ENCODE data around the gene GMDS.
A peak's percentile ranks its signal among the peaks of the same experiment; 100 is the strongest.

The GMDS gene

DNA sequence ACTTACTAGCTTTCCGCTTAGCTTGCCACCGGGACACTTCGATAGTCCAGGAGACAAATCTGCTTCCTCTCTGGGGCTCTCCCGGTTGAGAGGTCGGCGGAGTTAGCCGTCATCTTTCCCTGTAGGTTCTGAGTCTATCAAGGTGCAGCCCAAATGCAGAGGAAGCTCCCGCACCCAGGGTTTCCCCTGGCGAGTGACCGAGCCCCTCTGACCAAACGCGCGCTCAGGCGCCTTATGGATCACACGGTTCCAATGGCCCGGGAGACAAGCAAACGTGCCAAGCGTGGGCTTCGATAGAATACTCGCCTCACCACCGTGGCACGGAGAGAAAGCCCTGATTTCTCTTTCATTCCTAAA, 651.5 kb downstream of the GMDS start:
- DNase-seq = no peak

DNA sequence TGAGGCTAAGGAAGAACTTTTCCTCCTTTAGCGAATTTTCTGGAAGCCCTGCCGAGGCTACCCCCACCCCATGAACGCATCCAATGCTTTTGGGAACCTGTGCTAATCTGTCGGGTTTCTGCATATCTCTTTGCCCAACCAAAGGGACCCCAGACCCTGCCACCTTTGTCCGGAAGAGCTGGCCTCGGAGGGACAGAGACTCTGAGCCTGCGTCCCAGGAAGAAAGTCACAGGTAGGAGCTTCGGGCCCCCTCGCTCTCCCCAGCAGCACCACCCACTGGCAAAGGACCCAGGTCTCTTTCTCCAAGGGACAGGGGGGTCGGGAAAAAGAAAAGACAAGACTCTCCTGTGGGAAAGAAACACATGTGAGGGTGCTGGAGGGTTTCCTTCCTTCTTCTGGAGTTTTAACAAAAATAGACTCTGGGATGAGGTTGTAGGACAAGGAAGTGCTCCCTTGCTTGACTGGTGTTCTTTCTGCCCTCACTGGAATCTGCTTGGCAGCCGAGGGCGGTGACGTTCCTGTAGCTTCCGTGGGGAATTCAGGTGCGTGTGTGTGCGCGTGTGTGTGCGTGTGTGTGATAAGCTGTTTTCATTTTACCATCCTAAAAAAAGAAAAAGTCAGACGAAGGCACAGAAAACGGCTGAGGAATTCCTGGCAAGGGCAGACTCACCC, 652.0 kb downstream of the GMDS start:
- DNase-seq = no peak

DNA sequence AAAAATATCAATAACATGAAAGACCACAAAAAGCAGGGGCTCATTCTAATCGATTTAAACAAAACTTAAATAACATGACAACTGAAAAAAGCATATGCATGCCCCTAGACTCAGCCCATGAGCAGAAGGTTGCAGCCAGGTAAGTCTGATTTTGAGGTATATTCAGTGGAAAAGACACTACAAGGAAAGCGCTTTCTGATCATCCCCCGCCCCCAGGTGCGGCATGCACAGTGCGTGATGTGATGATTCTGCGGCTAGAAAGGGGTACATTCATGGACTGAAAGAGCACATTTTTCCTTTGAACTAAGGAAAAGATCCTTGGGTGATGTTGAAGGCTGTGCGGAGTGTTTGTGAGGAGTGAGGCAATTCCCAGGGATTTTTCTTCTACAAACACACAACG, 652.6 kb downstream of the GMDS start:
- DNase-seq = no peak

DNA sequence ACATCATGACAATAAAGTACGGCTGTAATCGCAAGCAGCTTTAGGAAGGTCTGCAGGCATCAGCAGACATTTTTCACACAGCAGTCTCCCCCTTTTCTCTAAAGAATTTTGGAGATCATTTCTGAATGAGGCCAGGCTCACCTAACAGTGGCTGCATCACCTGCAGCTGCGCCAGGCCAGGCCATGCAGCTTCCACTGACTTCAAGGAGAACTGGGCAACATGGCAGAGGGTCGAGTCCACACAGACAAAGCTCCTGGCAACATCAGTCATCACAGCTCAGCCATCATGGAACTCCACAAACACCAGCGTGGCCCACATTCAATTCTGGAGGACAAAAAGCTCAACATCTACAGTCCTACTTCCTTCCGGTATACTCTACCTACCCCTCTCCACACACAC, 653.5 kb downstream of the GMDS start:
- no peak for DNase-seq

DNA sequence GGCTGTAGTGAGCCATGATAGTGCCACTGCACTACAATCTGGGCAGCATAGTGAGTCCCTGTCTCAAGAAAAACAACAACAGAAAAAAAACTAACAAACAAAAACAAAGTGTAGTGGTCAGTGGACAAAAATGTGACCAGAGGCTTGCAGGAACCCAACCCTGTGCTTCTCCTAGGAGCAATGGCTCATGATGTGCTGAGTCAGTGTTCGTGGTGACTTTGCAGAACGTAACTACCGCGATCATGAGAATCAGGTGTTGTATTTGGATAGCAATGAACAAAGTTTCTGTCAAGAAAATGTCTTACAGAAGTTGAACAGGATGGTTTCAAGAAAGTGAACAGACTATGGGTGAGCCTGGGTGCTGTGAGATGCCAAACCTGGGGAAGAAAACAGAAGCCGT, 654.2 kb downstream of the GMDS start:
- no peak for DNase-seq

DNA sequence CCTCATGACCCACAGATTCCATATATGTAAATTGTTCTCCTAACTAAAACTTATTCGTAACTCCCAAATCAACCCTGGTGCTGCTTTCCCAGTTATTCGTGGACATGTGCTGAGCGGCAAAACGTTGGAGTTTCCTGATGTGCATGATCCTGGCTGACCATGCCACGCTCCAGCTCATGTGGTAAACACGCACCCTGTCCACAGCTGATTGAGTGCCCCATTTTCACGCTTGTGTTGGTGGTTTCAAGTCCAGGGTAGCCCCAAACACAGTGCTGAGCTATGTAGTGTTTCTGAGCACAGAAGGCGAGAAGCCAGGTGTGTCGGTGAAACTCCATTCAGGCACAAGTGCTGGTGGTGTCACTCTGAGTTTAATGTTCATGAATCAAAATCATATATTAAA, 654.8 kb downstream of the GMDS start:
- DNase-seq = no peak

DNA sequence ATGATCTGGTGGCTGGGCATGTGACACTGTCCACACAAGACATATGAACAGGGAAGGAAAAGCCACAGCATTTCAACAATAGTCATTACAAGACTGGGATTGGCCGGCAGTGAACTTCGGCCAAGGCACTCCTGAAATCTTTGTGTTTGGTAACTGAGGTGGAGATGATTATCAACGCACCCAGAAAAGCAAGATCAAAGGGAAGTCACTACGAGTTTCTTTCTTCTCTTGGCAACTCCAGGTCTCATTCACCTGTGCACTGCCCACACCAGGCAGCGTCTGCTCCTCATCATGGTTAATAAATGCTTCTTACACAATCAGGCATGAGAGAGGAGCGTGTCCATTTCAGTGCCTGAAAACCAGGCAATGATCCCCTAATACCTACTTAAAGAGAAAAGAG, 656.2 kb downstream of the GMDS start:
- DNase-seq = no peak

DNA sequence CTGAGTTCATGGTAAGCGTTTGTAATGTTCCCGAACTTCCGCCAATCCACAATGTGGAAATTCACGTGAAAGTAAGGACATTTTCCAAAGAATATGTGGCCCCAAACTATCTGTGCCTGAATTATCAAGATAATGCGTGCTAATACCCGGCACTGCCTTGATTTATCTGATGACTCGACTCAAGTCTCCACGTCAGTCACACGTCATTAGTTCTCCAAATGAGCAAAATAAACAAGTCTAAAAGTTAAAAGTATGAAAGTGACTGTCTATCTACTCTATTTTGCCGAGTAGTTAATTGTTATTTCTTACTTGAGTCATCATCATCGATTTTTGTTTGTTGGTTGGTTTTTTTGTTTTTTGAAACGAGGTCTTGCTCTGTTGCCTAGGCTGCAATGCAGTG, 657.4 kb downstream of the GMDS start:
- DNase-seq = no peak

DNA sequence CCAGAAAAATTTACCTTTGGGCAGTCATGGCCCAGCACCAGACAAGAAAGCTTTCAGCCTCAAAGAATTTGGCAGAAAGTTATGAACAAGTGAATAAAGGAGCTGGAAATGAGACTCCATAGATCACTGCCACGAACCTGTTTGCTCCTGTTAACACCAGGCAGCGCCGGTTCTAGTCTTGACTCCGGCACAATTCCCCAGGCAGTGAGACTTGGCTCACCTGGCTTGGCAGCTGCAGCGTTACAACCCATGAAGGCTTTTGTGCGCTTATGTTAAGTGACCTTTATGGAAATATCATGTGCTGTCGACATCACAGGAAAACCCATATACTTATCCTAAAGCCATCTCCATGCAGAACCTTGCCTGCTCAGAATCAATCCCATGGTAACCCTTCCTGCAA, 657.9 kb downstream of the GMDS start:
- no peak for DNase-seq

DNA sequence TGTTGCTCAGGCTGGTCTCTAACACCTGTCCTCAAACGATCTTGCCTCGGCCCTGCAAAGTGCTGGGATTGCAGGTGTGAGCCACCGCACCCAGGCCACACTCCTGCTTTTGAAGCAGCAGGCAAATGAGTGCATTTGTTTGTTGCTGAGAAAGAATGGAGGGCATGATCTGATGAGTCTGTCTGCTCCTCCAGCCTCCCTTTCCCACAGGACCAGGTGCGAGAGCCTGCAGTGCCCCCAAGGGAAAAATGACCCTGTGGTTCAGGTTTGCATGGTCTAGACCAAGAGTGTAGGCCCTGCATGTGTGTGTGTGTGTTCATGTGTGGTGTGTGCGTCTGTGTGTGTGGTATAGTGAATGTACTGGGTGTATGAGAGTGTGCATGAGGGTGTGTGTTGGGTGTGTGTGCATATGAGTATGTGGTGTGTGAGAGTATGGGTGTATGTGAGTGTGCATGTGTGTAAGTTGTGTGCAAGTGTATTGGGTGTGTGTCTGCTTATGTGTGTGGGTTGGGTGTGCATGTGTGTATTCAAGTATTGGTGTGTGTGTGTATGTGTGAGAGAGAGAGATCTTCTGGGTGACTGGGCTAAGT, 658.4 kb downstream of the GMDS start:
- DNase-seq = no peak

DNA sequence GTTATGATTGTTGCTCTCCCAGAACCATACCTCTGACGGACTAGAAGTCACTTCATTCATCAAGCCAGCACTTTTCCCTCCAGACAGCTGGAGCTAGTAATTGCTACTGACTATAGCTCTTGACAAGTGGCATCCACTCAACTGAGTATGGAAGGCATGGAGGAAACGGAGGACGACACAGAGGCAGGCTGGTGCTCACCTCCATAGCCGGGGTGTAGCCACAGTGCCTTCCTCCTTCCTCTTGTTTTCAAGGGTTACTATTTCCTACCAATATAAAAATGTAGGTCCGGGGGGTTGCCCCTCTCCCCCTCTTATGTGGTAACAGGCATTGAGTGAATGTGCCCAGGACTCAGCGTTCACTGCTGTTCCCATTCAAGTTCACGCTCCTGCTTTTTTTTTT, 659.1 kb downstream of the GMDS start:
- peak; percentile 29 for DNase-seq

DNA sequence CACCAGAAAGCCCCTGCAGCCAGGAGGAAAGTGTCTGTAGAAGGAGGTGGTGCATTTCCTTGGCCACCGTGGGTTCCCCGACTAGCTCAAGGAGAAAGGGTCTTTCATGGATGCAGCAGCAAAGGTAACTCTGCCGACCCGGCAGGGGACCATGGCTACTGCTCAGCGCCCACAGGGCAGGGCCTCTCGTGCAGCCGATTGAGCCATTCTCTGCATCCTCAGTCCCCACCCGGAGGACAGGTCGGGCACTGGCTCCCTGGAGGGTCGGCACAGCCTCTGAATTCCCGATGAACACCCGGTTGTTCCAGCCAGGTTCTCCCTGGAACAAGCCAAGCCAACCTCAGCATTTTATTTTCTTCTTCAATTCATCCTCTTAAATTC, 659.7 kb downstream of the GMDS start:
- DNase-seq = no peak

DNA sequence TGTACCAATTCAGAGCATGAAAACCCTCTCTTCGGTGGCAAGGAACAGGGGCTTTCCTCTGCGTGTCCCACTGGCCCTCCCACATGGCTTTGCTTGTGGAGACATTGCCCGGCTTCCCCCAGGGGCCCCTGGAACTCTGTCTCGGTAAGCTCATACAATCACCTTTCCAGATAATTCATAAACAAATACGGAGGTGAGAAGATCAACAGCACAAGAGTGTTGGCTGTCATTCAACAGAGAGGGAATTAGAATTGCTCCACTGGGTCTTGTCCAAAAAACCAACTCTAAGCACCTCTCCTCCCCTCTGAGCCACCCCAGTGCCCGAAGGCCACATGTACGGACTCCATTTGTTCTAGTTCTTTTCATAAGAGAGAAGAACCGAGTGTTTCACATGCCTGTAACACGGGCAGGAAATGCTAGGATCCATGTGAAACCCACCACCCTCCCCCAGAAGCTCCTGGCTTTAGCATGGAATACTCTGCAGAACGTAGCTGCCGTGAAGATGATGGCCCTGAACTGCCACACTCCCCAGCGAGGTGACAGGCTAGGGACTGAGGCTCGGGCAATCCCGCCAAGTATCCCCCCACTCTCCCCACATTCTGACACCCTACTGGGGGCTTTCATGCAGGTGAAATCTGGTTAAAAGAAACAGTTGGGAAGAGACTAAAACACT, 660.3 kb downstream of the GMDS start:
- DNase-seq = peak; percentile 64

DNA sequence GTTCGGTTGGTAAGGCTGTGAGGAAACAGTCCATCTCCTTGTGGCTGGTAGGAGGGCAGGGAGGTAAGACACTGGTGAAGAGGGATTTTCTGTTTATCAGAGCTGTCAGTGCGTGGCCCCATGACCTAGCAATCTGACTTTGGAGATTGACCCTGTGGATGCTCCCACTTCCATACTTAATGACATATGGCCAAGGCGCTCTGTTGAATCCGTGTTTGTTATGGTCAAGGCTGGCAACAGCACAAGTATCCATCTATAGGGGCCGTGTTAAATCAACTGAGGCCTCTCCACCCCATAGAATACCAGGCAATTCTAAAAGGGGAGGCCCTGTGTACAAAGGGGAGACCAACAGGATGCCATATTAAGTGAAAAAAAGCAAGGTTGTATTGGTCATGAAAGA, 661.3 kb downstream of the GMDS start:
- DNase-seq = no peak

DNA sequence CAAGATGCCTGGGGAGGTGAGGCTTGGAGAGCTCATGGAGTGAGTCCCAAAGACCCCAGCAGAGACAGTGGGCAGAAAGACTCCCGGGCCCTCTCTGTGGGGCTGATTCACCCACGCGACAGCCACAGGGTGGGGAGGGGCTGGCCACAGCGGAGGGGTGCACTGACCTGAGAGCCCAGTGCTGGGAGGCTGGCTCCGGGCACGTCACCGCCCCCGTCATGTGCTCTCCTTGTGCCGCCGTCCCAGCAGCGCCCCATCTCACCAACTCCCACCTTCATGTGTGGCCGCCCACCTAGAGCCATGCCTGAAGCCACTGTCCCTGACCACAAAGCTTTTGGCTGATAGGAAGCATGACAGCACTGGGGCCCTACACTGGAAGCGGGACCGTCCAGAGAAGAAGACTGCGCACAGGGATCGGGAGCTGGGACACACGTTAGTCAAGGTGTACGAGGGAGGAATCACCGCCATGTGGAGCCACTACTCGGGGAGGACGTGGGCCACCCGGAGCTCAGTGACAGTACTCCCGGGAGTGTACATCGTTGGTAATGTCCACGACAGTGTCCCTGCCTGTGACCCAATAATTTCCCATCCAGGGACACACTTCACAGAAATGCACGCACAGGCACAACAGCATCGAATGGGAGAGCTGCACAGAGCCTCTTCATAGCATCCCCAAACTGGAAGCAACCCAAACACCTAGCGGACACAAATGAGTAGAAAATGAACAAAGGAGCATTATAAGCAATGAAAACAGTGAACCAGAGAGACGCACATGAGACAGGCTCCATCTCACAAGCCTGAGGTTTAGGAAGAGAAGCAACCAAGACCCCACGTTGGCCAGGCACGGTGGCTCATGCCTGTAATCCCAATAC, 664.0 kb downstream of the GMDS start:
- DNase-seq = no peak

DNA sequence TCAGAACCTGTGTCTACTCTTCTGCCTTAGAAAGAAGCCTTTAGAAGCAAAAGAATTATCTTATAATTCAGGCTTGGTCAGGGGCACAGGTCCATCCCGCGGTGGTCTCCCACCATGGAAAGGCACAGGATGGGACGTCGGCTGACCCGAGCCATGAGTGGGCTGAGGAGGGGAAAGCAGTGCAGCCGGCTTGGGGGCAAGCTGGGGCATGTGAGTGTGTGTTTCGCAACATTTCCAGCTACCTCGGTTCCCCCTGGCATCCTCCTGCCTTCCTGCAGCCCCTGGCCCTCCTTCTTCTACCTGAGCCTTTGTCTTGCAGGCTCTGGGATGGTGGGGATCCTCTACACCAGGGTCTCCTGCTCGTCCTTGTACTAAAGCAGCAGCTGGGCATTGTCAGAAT, 664.8 kb downstream of the GMDS start:
- no peak for DNase-seq

DNA sequence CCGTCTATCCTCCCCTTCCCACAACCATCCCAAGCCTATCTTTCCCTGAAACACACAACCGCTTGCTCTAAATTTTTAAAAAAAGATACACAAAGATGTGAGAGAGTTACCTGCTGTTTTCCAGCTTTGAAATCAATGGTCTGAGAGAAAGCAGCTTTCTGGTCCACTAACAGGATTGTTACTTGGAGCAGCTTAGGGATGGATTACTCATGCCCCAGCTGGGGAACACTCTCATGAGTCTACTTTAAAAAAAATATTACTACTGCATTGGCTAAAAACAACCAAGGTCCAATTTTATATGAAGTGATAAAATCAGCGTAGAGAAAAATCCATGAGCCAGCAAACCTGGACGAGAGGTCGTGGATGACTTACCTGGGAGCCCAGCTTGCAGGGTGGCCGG, 665.3 kb downstream of the GMDS start:
- DNase-seq = no peak

DNA sequence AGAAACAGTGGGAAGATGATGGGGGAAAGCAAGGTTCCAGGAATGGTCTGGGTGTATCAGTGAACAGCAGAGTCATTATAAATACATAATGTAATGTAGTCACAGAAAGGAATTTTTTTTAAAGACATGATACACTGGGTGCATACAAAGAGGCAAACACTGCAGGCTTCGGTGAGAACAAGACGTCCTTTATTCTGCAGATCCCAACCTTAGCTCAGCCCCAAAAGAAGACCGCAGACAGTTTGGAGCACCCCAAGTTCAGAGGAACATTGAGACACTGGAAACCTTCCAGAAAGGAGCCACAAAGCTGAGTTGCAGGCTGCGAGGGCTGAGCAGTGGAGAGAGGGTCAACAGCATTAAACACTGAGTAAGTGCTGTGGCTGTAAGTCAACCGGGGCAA, 666.3 kb downstream of the GMDS start:
- no peak for DNase-seq

DNA sequence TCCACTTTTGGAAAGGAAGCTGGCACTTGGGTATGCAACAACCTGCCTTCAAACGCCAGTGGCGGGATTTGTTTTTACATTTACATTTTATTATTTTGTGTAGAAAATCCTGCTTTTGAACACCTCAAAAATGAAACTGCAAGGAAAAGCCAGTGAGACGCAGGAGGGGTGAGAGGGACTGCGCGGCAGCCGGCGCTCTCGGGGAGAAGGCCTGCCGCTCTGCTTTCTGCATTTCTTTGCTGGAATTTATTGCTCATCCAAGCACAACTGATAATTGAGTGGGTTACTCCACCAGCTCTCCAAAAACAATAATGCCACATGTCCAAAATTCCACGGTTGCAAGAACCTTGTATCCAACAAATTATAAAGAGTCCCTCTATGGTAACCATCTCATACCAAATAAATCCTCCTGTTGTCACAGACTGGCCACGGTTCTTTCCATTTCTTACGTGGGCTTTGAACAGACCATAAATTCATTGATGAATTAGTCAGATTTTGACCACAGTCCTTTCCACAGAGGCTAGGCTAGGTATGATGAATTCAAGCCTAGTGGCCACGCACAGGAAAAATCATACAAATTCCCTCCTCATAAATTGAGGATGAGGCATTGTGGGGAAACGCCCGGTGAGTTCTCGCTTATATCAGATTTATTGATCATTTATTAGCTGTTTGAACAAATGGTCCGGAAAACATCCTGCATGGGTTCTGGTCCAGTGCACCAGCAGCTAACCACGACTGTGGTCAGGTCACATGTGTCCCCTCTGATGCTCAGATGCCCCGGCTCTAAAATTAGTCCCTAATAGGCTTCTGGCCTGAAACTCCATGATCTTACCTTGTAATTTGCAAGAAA, 667.3 kb downstream of the GMDS start:
- DNase-seq = no peak

DNA sequence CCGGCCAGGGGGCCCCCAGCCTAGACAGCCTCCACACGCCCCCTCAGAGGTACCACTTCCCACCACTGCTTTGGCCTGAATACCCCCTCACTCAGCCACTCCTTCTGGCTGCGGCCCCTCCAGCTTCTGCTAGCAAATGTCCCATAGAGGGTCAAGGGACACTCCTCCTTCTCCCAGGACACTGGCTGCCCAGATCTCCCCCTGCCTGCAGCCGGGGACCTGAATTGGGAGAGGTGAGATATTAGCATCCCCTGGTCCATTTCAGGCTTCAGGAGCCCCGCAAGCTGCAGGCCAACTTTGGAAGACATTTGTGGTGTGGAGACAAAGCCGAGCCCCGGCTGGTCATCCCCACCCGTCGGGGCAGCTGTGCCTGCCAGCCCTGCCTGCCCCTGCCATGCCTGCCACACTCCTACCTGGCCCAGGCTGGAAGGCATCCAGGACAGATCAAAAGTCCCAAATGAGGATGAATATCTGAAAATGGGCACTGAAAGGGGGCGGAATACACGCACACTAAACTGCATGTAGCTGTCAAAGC, 668.2 kb downstream of the GMDS start:
- DNase-seq = no peak

DNA sequence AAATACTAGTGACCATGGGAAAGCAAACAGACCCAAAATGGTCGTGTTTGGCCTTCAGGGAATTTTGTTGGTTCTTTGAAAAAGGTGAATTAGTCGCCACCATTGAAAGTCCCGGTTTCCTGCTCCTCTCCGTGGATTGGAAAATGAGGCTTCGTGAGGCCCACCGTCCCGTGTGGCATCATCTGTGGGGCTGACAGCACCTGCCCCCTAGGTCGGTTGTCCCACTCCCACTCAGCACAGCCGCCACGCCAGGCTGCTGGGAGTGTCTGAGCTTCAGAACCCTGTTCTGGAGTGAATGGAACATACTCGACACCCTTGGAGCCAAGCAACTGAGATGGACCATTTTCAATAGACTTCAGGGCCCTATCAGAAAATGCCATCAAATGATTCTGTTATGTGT, 668.7 kb downstream of the GMDS start:
- no peak for DNase-seq

DNA sequence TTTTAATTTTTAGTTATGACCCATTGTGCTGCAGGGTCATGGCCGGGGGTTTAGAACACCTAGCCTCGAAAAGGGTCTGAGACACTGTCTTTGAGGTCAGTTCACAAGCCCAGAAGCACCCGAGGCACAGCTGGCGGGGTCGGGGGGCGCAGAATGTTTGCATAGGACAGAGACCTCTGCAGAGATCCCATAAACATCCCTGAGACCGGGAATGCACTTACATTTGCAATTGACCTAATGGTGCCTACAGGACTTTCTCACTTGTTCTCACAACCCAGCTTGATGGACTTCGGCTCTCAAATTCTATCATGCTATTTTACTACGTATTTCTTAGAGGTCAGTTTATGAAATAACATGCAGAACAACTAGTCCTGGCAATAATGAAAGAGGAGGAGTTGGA, 669.2 kb downstream of the GMDS start:
- DNase-seq = no peak
